DND-41 (cell line): Measurements from ENCODE around the gene ABTB1.

Experiments
- ATAC-seq: fragments of 200-7000 bp; cut with Tn5 transposase; 3 replicates; pipeline ENCODE4 v1.9.1; 2021; ENCODE audit warnings: low read depth; ENCODE audit not compliant: insufficient read depth
- DNase-seq: peaks from one replicate; pipeline ENCODE4 v3.0.0-alpha.2; 2020
- H2AFZ ChIP-seq: 2 replicates; pipeline ENCODE4 v1.6.0; 2012; ENCODE audit warnings: low read depth, low read length
- H3K27ac ChIP-seq: 2 replicates; pipeline ENCODE4 v1.5.1; 2012; ENCODE audit warnings: low read length, inconsistent platforms
- H3K27me3 ChIP-seq: fragments of 200-600 bp; sonication (generic); 2 replicates; pipeline ENCODE4 v1.6.0; 2012; ENCODE audit warnings: low read length, mild to moderate bottlenecking, inconsistent platforms; ENCODE audit not compliant: insufficient read depth, poor library complexity
- H3K36me3 ChIP-seq: 2 replicates; pipeline ENCODE4 v1.5.1; 2012; ENCODE audit warnings: low read length, inconsistent platforms; ENCODE audit not compliant: insufficient read depth
- H3K4me1 ChIP-seq: 2 replicates; pipeline ENCODE4 v1.5.1; 2012; ENCODE audit warnings: mild to moderate bottlenecking, low read length; ENCODE audit not compliant: insufficient read depth
- H3K4me2 ChIP-seq: 2 replicates; pipeline ENCODE4 v1.6.0; 2012; ENCODE audit warnings: mild to moderate bottlenecking, moderate library complexity, low read length, inconsistent platforms; ENCODE audit not compliant: insufficient read depth
- H3K4me3 ChIP-seq, 2 experiments: fragments of 200-600 bp in 1 of 2; shearing (Covaris generic) in 1 of 2; 2 replicates each; pipeline ENCODE4 v1.5.1; 2012 to 2016; ENCODE audit warnings: inconsistent platforms in 2 of 2, low read length in 2 of 2, mild to moderate bottlenecking in 2 of 2, low read depth in 1 of 2, moderate library complexity in 1 of 2
- H3K79me2 ChIP-seq: 2 replicates; pipeline ENCODE4 v1.6.0; 2012; ENCODE audit warnings: low read length, inconsistent platforms; ENCODE audit not compliant: insufficient read depth
- H3K9ac ChIP-seq: 2 replicates; pipeline ENCODE4 v1.6.0; 2012; ENCODE audit warnings: low read depth, mild to moderate bottlenecking, inconsistent platforms, low read length, moderate library complexity
- H3K9me3 ChIP-seq: 2 replicates; pipeline ENCODE4 v1.5.1; 2012; ENCODE audit warnings: low read length, moderate library complexity, mild to moderate bottlenecking, inconsistent platforms; ENCODE audit not compliant: insufficient read depth, severe bottlenecking
- H4K20me1 ChIP-seq: 2 replicates; pipeline ENCODE4 v1.6.0; 2012; ENCODE audit warnings: low read length; ENCODE audit not compliant: insufficient read depth
- CTCF ChIP-seq: IDR thresholded peaks from 2 replicates; pipeline ENCODE4 v1.5.1; 2012; ENCODE audit warnings: borderline replicate concordance, low read length, moderate library complexity, mild to moderate bottlenecking; ENCODE audit not compliant: poor library complexity, severe bottlenecking; ENCODE audit errors: extremely low read depth
- EZH2 ChIP-seq: IDR thresholded peaks from 3 replicates; pipeline ENCODE4 v1.6.1; 2012; ENCODE audit warnings: borderline replicate concordance, low read depth, mild to moderate bottlenecking, moderate library complexity, low read length, inconsistent platforms; ENCODE audit not compliant: severe bottlenecking

The ABTB1 gene

GRCh38 chr3:127694467-127695215 is 21.9 kb downstream of the ABTB1 start:
- Histone ChIP-seq H3K9me3 (no peaks in the 10 kb centered on the region), H3K79me2 (no peaks in the 10 kb centered on the region), H3K27me3 (no peaks in the 10 kb centered on the region), H3K4me2 (no peak overlapping the region), H3K27ac (no peak overlapping the region), H4K20me1 (no peaks in the 10 kb centered on the region), H3K4me1 (no peaks in the 10 kb centered on the region), H2AFZ (no peak overlapping the region), H3K9ac (no peak overlapping the region), H3K4me3 (no peak overlapping the region), H3K36me3 (no peaks in the 10 kb centered on the region)
- ATAC-seq (peak; percentile 82), DNase-seq (peak; percentile 43)
- peak; percentile 65 for TF ChIP-seq CTCF
- no peak for TF ChIP-seq EZH2

- DNase-seq (peak; percentile 60), ATAC-seq (peak; percentile 84)
- Histone ChIP-seq H3K27ac (no peak overlapping the region), H3K9me3 (no peaks in the 10 kb centered on the region), H2AFZ (peak overlapping the region; percentile 54; the same call in 1 of the 2 replicates), H3K9ac (no peak overlapping the region), H3K36me3 (no peaks in the 10 kb centered on the region), H3K27me3 (no peaks in the 10 kb centered on the region), H3K79me2 (no peaks in the 10 kb centered on the region), H3K4me3 (no peak overlapping the region), H4K20me1 (no peaks in the 10 kb centered on the region), H3K4me2 (no peak overlapping the region), H3K4me1 (no peaks in the 10 kb centered on the region)
- TF ChIP-seq EZH2 (no peak), CTCF (no peak)
Observed at GRCh38 chr3:127697551-127698240, 24.9 kb downstream of the ABTB1 start.

GRCh38 chr3:127698286-127698685 is 25.5 kb downstream of the ABTB1 start:
- no peak for TF ChIP-seq EZH2
- ATAC-seq (no peak), DNase-seq (no peak)
- no peaks in the 10 kb centered on the region for H3K9me3 ChIP-seq
- H3K36me3 ChIP-seq, result no peaks in the 10 kb centered on the region
- H3K4me3 ChIP-seq, result no peak overlapping the region
- no peak overlapping the region for H3K4me2 ChIP-seq
- H2AFZ ChIP-seq, result no peak overlapping the region
- no peaks in the 10 kb centered on the region for H4K20me1 ChIP-seq
- H3K4me1 ChIP-seq, result no peaks in the 10 kb centered on the region
- H3K27me3 ChIP-seq, result no peaks in the 10 kb centered on the region
- no peak overlapping the region for H3K9ac ChIP-seq
- no peak overlapping the region for H3K27ac ChIP-seq
- no peaks in the 10 kb centered on the region for H3K79me2 ChIP-seq
